HEK293 (cell line): ENCODE data around the gene SSBP3.

ENCODE experiments used
- CTCF ChIA-PET: fragments of 350-600 bp; formaldehyde crosslinking; extraction: SDS; loops from one replicate; lab custom pipeline; 2021; ENCODE audit warnings: antibody characterized with exemption; lab: Yijun Ruan, JAX
- POLR2A ChIA-PET: fragments of 300-600 bp; formaldehyde crosslinking; extraction: SDS; loops from one replicate; lab custom pipeline; 2020; ENCODE audit warnings: antibody characterized with exemption, inconsistent platforms; lab: Yijun Ruan, JAX
- H3K27ac ChIP-seq: fragments of 200-500 bp; sonication (Bioruptor generic); 2 replicates; pipeline ENCODE4 v1.5.1; 2014; ENCODE audit warnings: low read depth, low read length, control low read depth, inconsistent platforms; ENCODE audit errors: extremely low read depth
- H3K36me3 ChIP-seq, 2 experiments: fragments of 200-500 bp in 1 of 2; sonication (Bioruptor generic) in 1 of 2; 1 replicate in 1 of 2; 2 replicates in 1 of 2; pipeline ENCODE4 v1.5.1; 2014 to 2017; ENCODE audit warnings: inconsistent platforms in 2 of 2, low read length in 2 of 2; ENCODE audit not compliant: control insufficient read depth in 2 of 2, insufficient read depth in 1 of 2
- H3K4me1 ChIP-seq: fragments of 200-500 bp; sonication (Bioruptor generic); 2 replicates; pipeline ENCODE4 v1.5.1; 2014; ENCODE audit warnings: mild to moderate bottlenecking, low read length, inconsistent platforms; ENCODE audit not compliant: control insufficient read depth, insufficient read depth
- H3K4me3 ChIP-seq: 2 replicates; pipeline ENCODE4 v1.5.1; 2011; ENCODE audit warnings: low read depth, mild to moderate bottlenecking, control low read depth, low read length, moderate library complexity
- H3K9me3 ChIP-seq: fragments of 200-500 bp; sonication (Bioruptor generic); 2 replicates; pipeline ENCODE4 v1.5.1; 2014; ENCODE audit warnings: low read depth, low read length, inconsistent platforms; ENCODE audit not compliant: control insufficient read depth, insufficient read depth
- EGR2 ChIP-seq: fragments of 450-650 bp; formaldehyde crosslinking; IDR thresholded peaks from 2 replicates; pipeline ENCODE4 v1.5.1; 2016; ENCODE audit warnings: low read depth, missing biosample characterization, missing genetic modification characterization
- GLIS1 ChIP-seq: fragments of 450-650 bp; formaldehyde crosslinking; IDR thresholded peaks from 2 replicates; pipeline ENCODE4 v1.5.1; 2016; ENCODE audit warnings: missing biosample characterization, missing genetic modification characterization
- HOXA7 ChIP-seq: sonication (generic); formaldehyde crosslinking; IDR thresholded peaks from 2 replicates; pipeline ENCODE4 v1.8.1; 2022; ENCODE audit warnings: missing genetic modification reagents, borderline replicate concordance
- HOXC10 ChIP-seq: sonication (generic); formaldehyde crosslinking; IDR thresholded peaks from 2 replicates; pipeline ENCODE4 v1.8.1; 2023; ENCODE audit warnings: mild to moderate bottlenecking, missing genetic modification reagents
- HOXD13 ChIP-seq: sonication (generic); formaldehyde crosslinking; IDR thresholded peaks from 2 replicates; pipeline ENCODE4 v1.8.0; 2022; ENCODE audit warnings: missing genetic modification reagents, borderline replicate concordance
- IKZF3 ChIP-seq: fragments of 450-650 bp; IDR thresholded peaks from 2 replicates; pipeline ENCODE4 v1.5.0; 2018; ENCODE audit warnings: missing biosample characterization, mild to moderate bottlenecking, missing genetic modification characterization, moderate library complexity
- MZF1 ChIP-seq: fragments of 450-650 bp; formaldehyde crosslinking; IDR thresholded peaks from 2 replicates; pipeline ENCODE4 v1.5.1; 2017; ENCODE audit warnings: missing biosample characterization, missing genetic modification characterization, borderline replicate concordance
- OVOL3 ChIP-seq: fragments of 450-650 bp; formaldehyde crosslinking; IDR thresholded peaks from 2 replicates; pipeline ENCODE4 v1.5.1; 2016; ENCODE audit warnings: missing biosample characterization, missing genetic modification characterization
- SP7 ChIP-seq: fragments of 450-650 bp; formaldehyde crosslinking; IDR thresholded peaks from 2 replicates; pipeline ENCODE4 v1.5.1; 2016; ENCODE audit warnings: missing biosample characterization, missing genetic modification characterization
- YY1 ChIP-seq: fragments of 450-650 bp; formaldehyde crosslinking; IDR thresholded peaks from 2 replicates; pipeline ENCODE4 v1.5.1; 2018; ENCODE audit warnings: missing biosample characterization, missing genetic modification characterization
- ZBTB48 ChIP-seq: fragments of 450-650 bp; formaldehyde crosslinking; IDR thresholded peaks from 2 replicates; pipeline ENCODE4 v1.5.1; 2016; ENCODE audit warnings: missing biosample characterization, missing genetic modification characterization
- ZBTB7A ChIP-seq: fragments of 450-650 bp; formaldehyde crosslinking; IDR thresholded peaks from 2 replicates; pipeline ENCODE4 v1.5.1; 2016; ENCODE audit warnings: low read depth, missing biosample characterization, missing genetic modification characterization
- ZFHX2 ChIP-seq: fragments of 450-650 bp; formaldehyde crosslinking; conservative IDR thresholded peaks from 2 replicates; pipeline ENCODE4 v1.5.1; 2016; ENCODE audit warnings: missing biosample characterization, missing genetic modification characterization
- ZNF132 ChIP-seq: fragments of 450-650 bp; formaldehyde crosslinking; IDR thresholded peaks from 2 replicates; pipeline ENCODE4 v1.5.1; 2017; ENCODE audit warnings: missing biosample characterization, missing genetic modification characterization, borderline replicate concordance
- ZNF184 ChIP-seq: fragments of 450-650 bp; IDR thresholded peaks from 2 replicates; pipeline ENCODE4 v1.5.1; 2018; ENCODE audit warnings: missing biosample characterization, mild to moderate bottlenecking, missing genetic modification characterization
- ZNF19 ChIP-seq: fragments of 450-650 bp; formaldehyde crosslinking; IDR thresholded peaks from 2 replicates; pipeline ENCODE4; 2016; ENCODE audit warnings: missing biosample characterization, missing genetic modification characterization, low read depth
- ZNF239 ChIP-seq: fragments of 450-650 bp; formaldehyde crosslinking; IDR thresholded peaks from 2 replicates; pipeline ENCODE4 v1.5.1; 2016; ENCODE audit warnings: missing biosample characterization, missing genetic modification characterization
- ZNF292 ChIP-seq: fragments of 450-650 bp; formaldehyde crosslinking; IDR thresholded peaks from 2 replicates; pipeline ENCODE4 v1.5.1; 2016; ENCODE audit warnings: low read depth, missing biosample characterization, missing genetic modification characterization, borderline replicate concordance
- ZNF366 ChIP-seq: fragments of 450-650 bp; formaldehyde crosslinking; conservative IDR thresholded peaks from 2 replicates; pipeline ENCODE4 v1.5.1; 2016; ENCODE audit warnings: missing biosample characterization, missing genetic modification characterization
- ZNF514 ChIP-seq: fragments of 450-650 bp; formaldehyde crosslinking; IDR thresholded peaks from 2 replicates; pipeline ENCODE4 v1.5.1; 2016; ENCODE audit warnings: missing biosample characterization, missing genetic modification characterization
- ZNF521 ChIP-seq: fragments of 450-650 bp; formaldehyde crosslinking; IDR thresholded peaks from 2 replicates; pipeline ENCODE4 v1.5.1; 2017; ENCODE audit warnings: missing biosample characterization, mild to moderate bottlenecking, missing genetic modification characterization
- ZNF530 ChIP-seq: fragments of 450-650 bp; formaldehyde crosslinking; IDR thresholded peaks from 2 replicates; pipeline ENCODE4 v1.5.1; 2016; ENCODE audit warnings: low read depth, missing biosample characterization, missing genetic modification characterization
- ZNF544 ChIP-seq: fragments of 450-650 bp; formaldehyde crosslinking; IDR thresholded peaks from 2 replicates; pipeline ENCODE4 v1.5.0; 2017; ENCODE audit warnings: missing biosample characterization, missing genetic modification characterization
- ZNF549 ChIP-seq: fragments of 450-650 bp; IDR thresholded peaks from 2 replicates; pipeline ENCODE4 v1.5.1; 2018; ENCODE audit warnings: missing biosample characterization, missing genetic modification characterization, mild to moderate bottlenecking, inconsistent platforms, moderate library complexity
- ZNF560 ChIP-seq: fragments of 450-650 bp; formaldehyde crosslinking; IDR thresholded peaks from 2 replicates; pipeline ENCODE4 v1.5.1; 2017; ENCODE audit warnings: missing biosample characterization, missing genetic modification characterization, borderline replicate concordance
- ZNF561 ChIP-seq: fragments of 450-650 bp; IDR thresholded peaks from 2 replicates; pipeline ENCODE4 v1.5.1; 2018; ENCODE audit warnings: missing biosample characterization, missing genetic modification characterization, borderline replicate concordance
- ZNF585B ChIP-seq: fragments of 450-650 bp; formaldehyde crosslinking; IDR thresholded peaks from 2 replicates; pipeline ENCODE4 v1.5.1; 2016; ENCODE audit warnings: missing biosample characterization, missing genetic modification characterization
- ZNF600 ChIP-seq: fragments of 450-650 bp; formaldehyde crosslinking; IDR thresholded peaks from 2 replicates; pipeline ENCODE4 v1.5.1; 2016; ENCODE audit warnings: missing biosample characterization, missing genetic modification characterization
- ZNF658 ChIP-seq: fragments of 450-650 bp; formaldehyde crosslinking; IDR thresholded peaks from 2 replicates; pipeline ENCODE4; 2016; ENCODE audit warnings: missing biosample characterization, missing genetic modification characterization
- ZSCAN4 ChIP-seq: fragments of 450-650 bp; formaldehyde crosslinking; IDR thresholded peaks from 2 replicates; pipeline ENCODE4 v1.5.1; 2017; ENCODE audit warnings: missing biosample characterization, missing genetic modification characterization

Gene SSBP3

GRCh38 chr1:54260810-54261209 lies 145.4 kb downstream of the SSBP3 start:
- TF ChIP-seq IKZF3 (tag by site-specific recombination) (no peak), ZNF544 (tag by site-specific recombination) (no peak), EGR2 (tag by site-specific recombination) (peak; percentile 90), ZNF585B (tag by site-specific recombination) (no peak), ZFHX2 (tag by site-specific recombination) (peak; percentile 86), HOXC10 (CRISPR knock-in tag) (no peak), YY1 (tag by site-specific recombination) (no peak)
- peaks cover 0 to under 1% of the 10 kb centered on the region in 2 experiments; a peak in 1 of 3 replicates for H3K36me3 ChIP-seq
- POLR2A ChIA-PET = no interaction called here
- H3K9me3 ChIP-seq = no peaks in the 10 kb centered on the region
- no peak overlapping the region for H3K27ac ChIP-seq
- H3K4me3 ChIP-seq = no peak overlapping the region
- CTCF ChIA-PET = interaction anchor here (0.6 to 1.1 kb wide), 2 partner anchors 229 to 352 kb away, joined by 4 to 5 read pairs; no protein-coding TSS in a partner anchor
- H3K4me1 ChIP-seq = no peaks in the 10 kb centered on the region

GRCh38 chr1:54259546-54260140 lies 146.6 kb downstream of the SSBP3 start:
- Histone ChIP-seq H3K27ac (no peak overlapping the region), H3K36me3 (no peaks in the 10 kb centered on the region), H3K4me1 (no peaks in the 10 kb centered on the region), H3K4me3 (no peak overlapping the region), H3K9me3 (no peaks in the 10 kb centered on the region)
- POLR2A ChIA-PET = no interaction called here
- TF ChIP-seq SP7 (tag by site-specific recombination) (no peak), ZNF366 (tag by site-specific recombination) (no peak), ZBTB48 (tag by site-specific recombination) (no peak), ZNF239 (tag by site-specific recombination) (no peak), ZNF292 (tag by site-specific recombination) (no peak), ZBTB7A (tag by site-specific recombination) (no peak), ZNF549 (no peak), ZNF658 (tag by site-specific recombination) (no peak), ZNF19 (tag by site-specific recombination) (no peak), ZSCAN4 (tag by site-specific recombination) (no peak), HOXC10 (CRISPR knock-in tag) (no peak), ZNF132 (tag by site-specific recombination) (no peak), ZNF514 (tag by site-specific recombination) (no peak), ZNF521 (tag by site-specific recombination) (no peak), HOXD13 (CRISPR knock-in tag) (no peak), GLIS1 (tag by site-specific recombination) (no peak)
- CTCF ChIA-PET = no interaction called here

- ChIA-PET POLR2A (no interaction called here), CTCF (interaction anchor here (0.6 kb wide), 1 partner anchor 258 kb away, joined by 3 read pairs; no protein-coding TSS in a partner anchor)
- Histone ChIP-seq H3K27ac (no peak overlapping the region), H3K4me1 (0 out of 2 replicates have a peak, but pooled peaks cover 4% of the 10 kb centered on the region), H3K4me3 (no peak overlapping the region), H3K9me3 (no peaks in the 10 kb centered on the region), H3K36me3 (no peaks in the 10 kb centered on the region)
- TF ChIP-seq ZNF530 (tag by site-specific recombination) (no peak), ZNF560 (tag by site-specific recombination) (no peak), ZNF19 (tag by site-specific recombination) (no peak), ZNF561 (tag by site-specific recombination) (no peak), MZF1 (tag by site-specific recombination) (no peak), OVOL3 (tag by site-specific recombination) (no peak), ZNF600 (tag by site-specific recombination) (no peak), ZNF366 (tag by site-specific recombination) (no peak), HOXA7 (CRISPR knock-in tag) (no peak), ZNF184 (tag by site-specific recombination) (no peak), ZNF521 (tag by site-specific recombination) (no peak)
Observed at GRCh38 chr1:54257876-54258275, 148.3 kb downstream of the SSBP3 start.
